Measurements from ENCODE around the gene ARID3A. TPM values are rescaled to one million over a fixed set of nuclear protein-coding genes. Genes with fewer than 3 reads are reported as not detected.

ARID3A gene
- total RNA-seq, 1 experiment from 2014 or later = 10.2 TPM

DNA sequence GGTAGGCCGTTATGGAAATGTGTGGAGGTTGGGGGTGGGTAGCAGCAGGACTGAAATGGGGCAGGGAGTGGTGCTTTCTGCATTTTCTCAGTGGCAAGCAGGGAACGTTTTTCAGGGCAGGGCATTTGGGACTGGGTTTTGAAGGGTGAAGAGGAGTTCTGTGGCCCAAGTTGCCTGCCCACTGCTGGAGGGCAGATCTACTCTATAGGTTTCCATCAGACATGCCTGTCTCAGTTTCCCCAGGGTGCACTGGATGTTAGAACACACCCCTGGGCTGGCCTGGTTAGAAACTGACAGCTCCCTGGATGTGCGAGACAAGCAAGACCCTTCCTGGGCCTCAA lies 73.5 kb downstream of the ARID3A start:
- ChIA-PET POLR2A (no interaction called here), CTCF (interaction anchor here (0.8 to 1.0 kb wide), 2 partner anchors 12 to 22 kb away, joined by 3 to 4 read pairs; no protein-coding TSS in a partner anchor)
- TF ChIP-seq, protein P1, sequence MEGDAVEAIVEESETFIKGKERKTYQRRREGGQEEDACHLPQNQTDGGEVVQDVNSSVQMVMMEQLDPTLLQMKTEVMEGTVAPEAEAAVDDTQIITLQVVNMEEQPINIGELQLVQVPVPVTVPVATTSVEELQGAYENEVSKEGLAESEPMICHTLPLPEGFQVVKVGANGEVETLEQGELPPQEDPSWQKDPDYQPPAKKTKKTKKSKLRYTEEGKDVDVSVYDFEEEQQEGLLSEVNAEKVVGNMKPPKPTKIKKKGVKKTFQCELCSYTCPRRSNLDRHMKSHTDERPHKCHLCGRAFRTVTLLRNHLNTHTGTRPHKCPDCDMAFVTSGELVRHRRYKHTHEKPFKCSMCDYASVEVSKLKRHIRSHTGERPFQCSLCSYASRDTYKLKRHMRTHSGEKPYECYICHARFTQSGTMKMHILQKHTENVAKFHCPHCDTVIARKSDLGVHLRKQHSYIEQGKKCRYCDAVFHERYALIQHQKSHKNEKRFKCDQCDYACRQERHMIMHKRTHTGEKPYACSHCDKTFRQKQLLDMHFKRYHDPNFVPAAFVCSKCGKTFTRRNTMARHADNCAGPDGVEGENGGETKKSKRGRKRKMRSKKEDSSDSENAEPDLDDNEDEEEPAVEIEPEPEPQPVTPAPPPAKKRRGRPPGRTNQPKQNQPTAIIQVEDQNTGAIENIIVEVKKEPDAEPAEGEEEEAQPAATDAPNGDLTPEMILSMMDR (IDR thresholded peaks at IDR 0.05; ENCODE audit: unreplicated experiment) = no peak
- Mint-ChIP-seq H3K27ac (ENCODE audit: low read depth, unreplicated experiment) (no peak overlapping the region), H3K4me1 (ENCODE audit: insufficient read depth, unreplicated experiment) (peaks cover 6% of the 10 kb centered on the region), H3K9me3 (ENCODE audit: unreplicated experiment) (no peaks in the 10 kb centered on the region), H3K27me3 (ENCODE audit: insufficient read depth, unreplicated experiment) (peaks cover 17% of the 10 kb centered on the region), H3K36me3 (ENCODE audit: insufficient read depth, unreplicated experiment) (peaks cover 6% of the 10 kb centered on the region), H3K4me3 (ENCODE audit: unreplicated experiment) (no peak overlapping the region)
- intact Hi-C loops (cut with micrococcal nuclease) = no loop called here
- DNase-seq (ENCODE audit: unreplicated experiment) = no peak
- no TSS peak for BruUV-seq (replicated peaks)

DNA sequence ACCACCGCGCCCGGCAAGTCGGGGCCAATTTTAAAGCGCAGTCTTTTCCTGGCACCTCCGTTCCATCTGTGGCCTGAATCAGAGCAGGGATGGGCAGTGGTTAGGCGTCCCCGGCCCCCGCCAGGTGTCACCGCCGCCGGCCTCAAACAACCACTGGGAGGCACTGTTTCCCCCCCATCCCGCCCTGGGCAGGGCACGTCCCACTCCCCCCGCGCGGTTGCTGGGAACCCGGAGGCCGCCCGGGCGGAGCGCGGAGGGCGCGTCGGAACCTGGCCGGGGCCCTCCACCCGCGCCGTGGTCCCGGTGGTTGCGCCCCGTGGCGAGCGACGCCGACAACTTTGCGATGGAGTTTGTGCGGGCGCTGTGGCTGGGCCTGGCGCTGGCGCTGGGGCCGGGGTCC lies 74.3 kb downstream of the ARID3A start, which contains the start of gene GRIN3B:
GRIN3B (plus strand) TSS at position 325 of the 400 bp plus-strand sequence; CDS start at position 344, 19 bp downstream.
- BruUV-seq (replicated peaks) = no TSS peak
- CTCF ChIA-PET = interaction anchor here (1.5 kb wide), 1 partner anchor 204 kb away, joined by 3 read pairs; no protein-coding TSS in a partner anchor
- H3K27ac Mint-ChIP-seq (ENCODE audit: low read depth, unreplicated experiment) = no peak within 1 kb of the TSS
- no peak for DNase-seq (ENCODE audit: unreplicated experiment)
- peaks cover 6% of the 10 kb centered on the region for H3K36me3 Mint-ChIP-seq (ENCODE audit: insufficient read depth, unreplicated experiment)
- intact Hi-C loops (cut with micrococcal nuclease) = no loop called here
- peaks cover 6% of the 10 kb centered on the region for H3K4me1 Mint-ChIP-seq (ENCODE audit: insufficient read depth, unreplicated experiment)
- no peak within 1 kb of the TSS for H3K4me3 Mint-ChIP-seq (ENCODE audit: unreplicated experiment)
- H3K9me3 Mint-ChIP-seq (ENCODE audit: unreplicated experiment) = no peaks in the 10 kb centered on the region
- TF ChIP-seq, protein P1 (IDR thresholded peaks at IDR 0.05; ENCODE audit: unreplicated experiment) = peak; percentile 34
- POLR2A ChIA-PET = no interaction called here
- H3K27me3 Mint-ChIP-seq (ENCODE audit: insufficient read depth, unreplicated experiment) = peaks cover 17% of the 10 kb centered on the region

DNA sequence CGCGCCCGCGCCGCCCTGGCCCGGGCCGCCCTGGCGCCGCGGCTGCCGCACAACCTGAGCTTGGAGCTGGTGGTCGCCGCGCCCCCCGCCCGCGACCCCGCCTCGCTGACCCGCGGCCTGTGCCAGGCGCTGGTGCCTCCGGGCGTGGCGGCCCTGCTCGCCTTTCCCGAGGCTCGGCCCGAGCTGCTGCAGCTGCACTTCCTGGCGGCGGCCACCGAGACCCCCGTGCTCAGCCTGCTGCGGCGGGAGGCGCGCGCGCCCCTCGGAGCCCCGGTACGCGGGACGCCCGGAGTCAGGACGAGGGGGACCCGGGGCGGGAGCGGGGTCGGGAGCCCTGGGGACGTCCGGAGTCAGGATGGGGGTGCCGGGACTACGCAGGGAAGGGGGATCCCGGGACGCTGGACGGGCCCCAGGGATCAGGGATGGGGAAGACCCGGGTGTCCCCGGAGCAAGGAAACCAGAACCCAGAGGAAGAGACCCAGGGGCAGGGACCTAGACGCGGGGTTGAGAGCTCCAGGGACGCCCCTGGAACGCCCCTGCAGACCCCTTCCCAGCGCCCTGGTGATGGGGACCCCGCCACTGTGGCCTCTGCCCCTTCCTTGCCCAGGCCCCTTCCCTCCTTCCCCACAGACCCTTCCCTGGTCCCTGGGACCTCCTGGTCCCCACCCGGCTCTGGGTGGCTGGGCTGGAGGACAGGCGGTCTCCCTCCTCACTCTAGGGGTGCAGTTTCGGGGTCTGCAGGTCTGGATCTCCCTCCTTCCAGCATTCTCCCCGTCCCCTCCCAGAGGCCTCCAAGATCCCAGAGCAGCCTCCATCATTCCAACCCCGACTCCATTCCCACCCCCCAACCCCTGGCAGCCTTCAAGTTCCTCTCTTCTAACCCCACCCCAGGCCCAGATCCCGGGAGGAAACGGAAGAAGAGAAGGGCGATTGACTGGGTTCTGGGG lies 75.0 kb downstream of the ARID3A start:
- POLR2A ChIA-PET = interaction anchor here (0.6 to 0.9 kb wide), 4 partner anchors 17 to 204 kb away, joined by 3 to 4 read pairs (median 4); partner anchors contain the start of gene CNN2
- DNase-seq (ENCODE audit: unreplicated experiment) = no peak
- Mint-ChIP-seq H3K9me3 (ENCODE audit: unreplicated experiment) (no peaks in the 10 kb centered on the region), H3K27me3 (ENCODE audit: insufficient read depth, unreplicated experiment) (peaks cover 17% of the 10 kb centered on the region), H3K27ac (ENCODE audit: low read depth, unreplicated experiment) (no peak overlapping the region), H3K4me1 (ENCODE audit: insufficient read depth, unreplicated experiment) (peaks cover 6% of the 10 kb centered on the region), H3K36me3 (ENCODE audit: insufficient read depth, unreplicated experiment) (peaks cover 6% of the 10 kb centered on the region), H3K4me3 (ENCODE audit: unreplicated experiment) (no peak overlapping the region)
- TF ChIP-seq, protein P1 (IDR thresholded peaks at IDR 0.05; ENCODE audit: unreplicated experiment) = no peak
- CTCF ChIA-PET = interaction anchor here (0.5 to 1.5 kb wide), 5 partner anchors 9 to 262 kb away, joined by 3 to 4 read pairs (median 3); no protein-coding TSS in a partner anchor
- BruUV-seq (replicated peaks) = no TSS peak
- intact Hi-C loops (cut with micrococcal nuclease) = loop anchor here (1.0 kb wide), 2 partner anchors 80 to 231 kb away; no protein-coding TSS in a partner anchor

DNA sequence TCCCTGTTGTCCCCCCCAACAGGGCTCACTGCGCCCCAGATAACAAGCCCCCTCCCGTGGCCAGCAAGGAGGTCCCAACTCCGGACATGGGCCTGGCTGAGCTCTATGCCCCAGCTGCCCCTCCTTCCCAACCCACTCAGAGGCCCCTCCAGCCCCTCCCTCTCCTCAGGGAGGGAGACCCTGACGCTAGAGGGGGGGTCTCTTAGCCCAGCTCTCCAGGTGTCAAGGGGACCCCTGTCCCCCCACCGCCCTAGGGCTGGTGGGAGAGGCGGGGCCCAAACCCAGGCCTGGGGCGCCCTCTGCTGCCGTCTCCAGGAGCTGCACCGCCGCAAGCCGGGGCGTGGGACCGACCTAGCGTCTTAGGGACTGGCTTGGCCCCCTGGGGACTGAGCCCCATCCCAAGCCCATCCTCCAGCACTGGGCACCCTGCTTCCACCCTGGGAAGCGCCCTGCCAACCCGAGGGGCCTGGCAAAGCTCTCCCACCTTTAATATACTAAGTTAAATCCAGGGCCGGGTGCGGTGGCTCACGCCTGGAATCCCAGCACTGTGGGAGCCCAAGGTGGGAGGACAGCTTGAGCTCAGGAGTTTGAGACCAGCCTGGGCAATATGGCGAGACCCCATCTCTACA lies 75.8 kb downstream of the ARID3A start:
- no peak overlapping the region for H3K4me3 Mint-ChIP-seq (ENCODE audit: unreplicated experiment)
- no peaks in the 10 kb centered on the region for H3K9me3 Mint-ChIP-seq (ENCODE audit: unreplicated experiment)
- peaks cover 17% of the 10 kb centered on the region for H3K27me3 Mint-ChIP-seq (ENCODE audit: insufficient read depth, unreplicated experiment)
- H3K27ac Mint-ChIP-seq (ENCODE audit: low read depth, unreplicated experiment) = no peak overlapping the region
- intact Hi-C loops (cut with micrococcal nuclease) = loop anchor here (1.0 kb wide), 2 partner anchors 80 to 231 kb away; no protein-coding TSS in a partner anchor
- H3K4me1 Mint-ChIP-seq (ENCODE audit: insufficient read depth, unreplicated experiment) = no peaks in the 10 kb centered on the region
- TF ChIP-seq, protein P1 (IDR thresholded peaks at IDR 0.05; ENCODE audit: unreplicated experiment) = peak; percentile 95
- peak; percentile 51 for DNase-seq (ENCODE audit: unreplicated experiment)
- BruUV-seq (replicated peaks) = no TSS peak
- POLR2A ChIA-PET = interaction anchor here (0.6 to 0.9 kb wide), 4 partner anchors 17 to 203 kb away, joined by 3 to 4 read pairs (median 4); partner anchors contain the start of gene CNN2
- H3K36me3 Mint-ChIP-seq (ENCODE audit: insufficient read depth, unreplicated experiment) = peaks cover 1% of the 10 kb centered on the region
- CTCF ChIA-PET = interaction anchor here (0.5 to 1.5 kb wide), 5 partner anchors 8 to 263 kb away, joined by 3 to 4 read pairs (median 3); no protein-coding TSS in a partner anchor
